Putamen (tissue), 1 donor: Measurements from ENCODE around the gene GNAS.

Experiments
- DNase-seq: peaks from one replicate; pipeline ENCODE4 v3.0.0-alpha.2; 2016; ENCODE audit warnings: low spot score

GNAS gene

DNA sequence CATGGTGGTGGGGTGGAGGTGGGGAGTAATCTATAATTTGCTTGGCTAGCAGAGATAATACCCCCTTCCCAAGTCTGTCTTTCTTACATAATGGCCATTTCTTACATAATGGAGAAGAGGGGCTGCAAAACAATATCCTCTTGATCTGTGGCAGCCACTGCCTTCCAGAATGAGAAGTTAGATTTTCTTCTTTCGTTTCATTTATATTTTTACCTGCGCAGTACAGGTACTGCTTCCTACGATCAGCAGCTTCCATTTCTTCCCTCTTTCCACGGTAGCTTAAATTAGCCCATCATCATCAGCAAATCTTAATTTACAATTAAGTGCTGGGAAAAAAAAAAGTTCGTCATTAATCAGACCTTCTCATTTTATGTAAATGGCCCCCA lies 30.2 kb downstream of the GNAS start:
- DNase-seq: no peak

- no peak for DNase-seq
These were observed 30.8 kb downstream of the GNAS start for GRCh38 chr20:58883241-58883691.

DNA sequence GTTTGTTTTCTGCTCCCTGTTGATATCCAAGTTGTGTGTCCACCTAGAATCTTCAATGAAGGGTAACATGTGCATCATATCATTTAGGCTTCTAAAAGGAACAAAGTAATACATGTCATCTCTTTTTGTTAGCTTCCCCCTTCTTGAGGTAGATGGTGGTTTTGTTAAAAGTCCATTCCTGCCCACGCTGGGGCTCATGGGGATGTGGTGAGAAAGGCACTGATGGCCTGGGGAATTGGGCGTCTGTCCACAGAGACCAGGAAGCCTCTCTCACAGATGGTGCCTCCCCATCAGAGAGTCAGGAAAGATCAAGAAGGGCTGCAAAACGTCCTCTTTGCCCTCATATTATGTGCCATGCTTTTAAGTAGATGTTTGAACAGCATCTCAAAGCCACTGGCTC lies 32.5 kb downstream of the GNAS start:
- DNase-seq: no peak

- DNase-seq: no peak
These were observed 34.0 kb downstream of the GNAS start for GRCh38 chr20:58886546-58886945.

- DNase-seq: no peak
These were observed 35.6 kb downstream of the GNAS start for GRCh38 chr20:58888103-58888502.

- DNase-seq: no peak
These were observed 36.2 kb downstream of the GNAS start for GRCh38 chr20:58888521-58889333.

DNA sequence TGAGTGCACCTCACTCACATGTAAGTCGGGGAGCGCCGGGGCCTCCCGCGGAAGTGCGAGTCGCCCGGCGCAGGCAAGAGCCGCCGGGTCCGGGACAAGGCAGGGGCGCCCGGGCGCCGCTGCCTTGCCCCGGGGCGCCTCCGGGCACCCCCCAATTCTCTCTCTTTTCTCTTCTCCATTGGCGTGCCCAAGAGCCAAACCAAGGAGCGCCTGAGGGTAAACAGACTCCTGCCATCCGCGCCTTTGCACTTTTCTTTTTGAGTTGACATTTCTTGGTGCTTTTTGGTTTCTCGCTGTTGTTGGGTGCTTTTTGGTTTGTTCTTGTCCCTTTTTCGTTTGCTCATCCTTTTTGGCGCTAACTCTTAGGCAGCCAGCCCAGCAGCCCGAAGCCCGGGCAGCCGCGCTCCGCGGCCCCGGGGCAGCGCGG lies 36.8 kb downstream of the GNAS start:
- DNase-seq: no peak

GRCh38 chr20:58889798-58890517 lies 37.4 kb downstream of the GNAS start:
- DNase-seq: no peak

GRCh38 chr20:58890518-58891085 lies 38.1 kb downstream of the GNAS start:
- DNase-seq: peak; percentile 58

DNA sequence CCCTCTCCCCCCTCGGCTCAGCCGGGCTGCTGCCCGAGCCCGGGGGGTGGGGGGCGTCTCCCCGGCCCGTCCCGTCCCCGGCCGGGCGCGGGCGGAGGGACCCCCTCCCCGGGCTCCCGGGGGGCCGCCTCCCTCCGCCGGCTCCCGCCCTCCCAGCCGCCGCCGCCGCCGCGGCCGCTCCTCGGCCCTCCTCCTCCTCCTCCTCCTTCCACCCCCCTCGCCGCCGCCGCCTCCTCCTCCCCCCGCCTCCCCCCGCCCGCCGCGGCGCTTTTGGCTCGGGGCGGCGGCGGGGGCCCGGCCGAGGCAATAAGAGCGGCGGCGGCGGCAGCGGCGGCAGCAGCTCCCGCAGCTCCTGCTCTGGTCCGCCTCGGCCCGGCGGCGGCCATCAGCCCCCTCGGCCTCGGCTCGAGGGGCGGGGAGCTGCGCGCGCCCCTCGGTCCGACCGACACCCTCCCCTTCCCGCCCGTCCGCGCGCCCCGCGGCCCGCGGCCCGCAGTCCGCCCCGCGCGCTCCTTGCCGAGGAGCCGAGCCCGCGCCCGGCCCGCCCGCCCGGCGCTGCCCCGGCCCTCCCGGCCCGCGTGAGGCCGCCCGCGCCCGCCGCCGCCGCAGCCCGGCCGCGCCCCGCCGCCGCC lies 38.7 kb downstream of the GNAS start:
- DNase-seq: peak; percentile 59

DNA sequence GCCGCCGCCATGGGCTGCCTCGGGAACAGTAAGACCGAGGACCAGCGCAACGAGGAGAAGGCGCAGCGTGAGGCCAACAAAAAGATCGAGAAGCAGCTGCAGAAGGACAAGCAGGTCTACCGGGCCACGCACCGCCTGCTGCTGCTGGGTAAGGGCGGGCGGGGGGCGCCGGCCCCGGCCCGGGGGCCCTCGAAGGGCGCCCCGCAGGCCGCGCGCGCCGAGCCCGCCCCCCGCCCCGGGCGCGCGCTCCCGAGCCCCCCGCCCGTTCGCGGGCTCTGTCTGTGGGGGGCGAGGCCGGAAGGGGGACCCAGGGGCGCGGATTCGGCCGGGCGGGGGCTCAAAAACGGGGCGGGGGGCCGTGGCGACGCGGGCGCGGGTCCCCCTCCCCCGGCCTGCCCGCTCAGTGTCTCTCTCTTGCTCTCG lies 39.2 kb downstream of the GNAS start:
- no peak for DNase-seq

DNA sequence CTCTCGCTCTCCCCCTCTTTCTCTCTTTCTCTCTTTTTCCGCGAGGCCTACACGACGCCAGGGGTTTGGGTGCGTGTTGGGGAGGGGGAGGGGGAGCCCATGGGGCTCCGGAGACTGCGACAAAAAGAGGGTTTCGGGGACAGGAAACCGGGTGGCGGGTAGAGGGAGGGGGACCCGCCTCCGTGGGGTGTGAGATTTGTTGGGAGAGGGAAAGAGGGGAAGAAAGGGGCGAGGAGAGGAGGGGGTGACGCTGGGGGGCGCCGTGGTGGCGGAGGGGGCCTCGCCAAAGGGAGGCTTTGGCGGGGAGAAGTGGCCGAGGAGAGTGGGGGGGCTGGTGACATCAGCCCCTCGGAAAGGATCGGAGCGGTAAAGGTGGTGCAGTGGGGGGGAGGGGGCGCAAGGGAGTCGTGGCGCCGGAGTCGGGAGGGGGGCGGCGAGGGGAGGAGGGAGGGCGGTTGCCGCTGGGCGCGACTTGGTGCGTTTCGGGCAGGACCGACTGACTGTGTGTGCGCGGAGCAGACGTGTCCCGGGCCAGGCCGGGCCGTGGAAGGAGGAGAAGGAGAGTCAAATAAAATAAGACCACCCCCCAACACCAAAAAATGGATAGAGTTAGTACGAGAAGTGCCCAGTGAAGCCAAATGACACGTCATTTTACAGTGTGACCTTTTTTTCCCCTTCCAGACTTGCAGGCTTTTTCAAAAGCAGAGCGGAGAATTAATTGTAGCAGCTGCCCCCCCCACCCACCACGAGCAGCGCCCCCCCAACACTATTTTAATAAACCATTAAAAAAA lies 39.8 kb downstream of the GNAS start:
- DNase-seq: no peak

- DNase-seq: no peak
These were observed 40.4 kb downstream of the GNAS start for GRCh38 chr20:58892932-58893224.

DNA sequence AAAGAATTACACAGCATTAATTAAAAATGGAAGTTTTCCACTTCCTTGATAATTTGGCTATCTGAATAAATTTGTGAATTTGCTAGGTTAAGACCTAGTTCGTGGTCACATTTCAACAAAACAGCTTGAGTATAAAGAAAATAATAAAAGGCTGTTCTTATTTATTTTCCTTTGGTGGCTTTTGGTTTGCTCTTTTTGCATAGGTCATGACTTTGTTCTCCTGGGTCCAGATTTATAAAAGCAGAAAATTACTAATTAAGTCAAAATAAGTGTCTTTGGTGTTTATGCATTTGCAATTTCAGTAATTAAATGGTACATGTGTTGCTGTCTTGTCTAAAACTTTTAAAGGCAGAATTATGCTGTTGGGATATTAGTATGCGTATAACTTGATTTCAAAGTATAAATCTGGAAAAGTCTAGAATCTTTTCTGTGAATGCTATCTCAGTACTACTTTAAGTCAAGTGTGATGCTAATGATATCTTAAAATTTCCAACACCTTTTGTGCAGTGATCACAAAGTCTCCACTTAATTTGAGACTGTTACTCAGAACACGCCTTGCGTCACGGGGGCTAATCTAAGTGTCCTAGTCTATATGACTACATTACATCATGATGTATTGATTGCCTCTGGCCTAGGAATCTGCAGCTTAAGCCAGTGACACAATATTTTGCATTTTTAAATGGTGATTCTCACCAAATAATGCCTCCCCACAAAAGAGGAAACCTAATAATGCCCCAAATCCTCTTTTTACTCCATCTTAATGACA lies 41.0 kb downstream of the GNAS start:
- DNase-seq: no peak

DNA sequence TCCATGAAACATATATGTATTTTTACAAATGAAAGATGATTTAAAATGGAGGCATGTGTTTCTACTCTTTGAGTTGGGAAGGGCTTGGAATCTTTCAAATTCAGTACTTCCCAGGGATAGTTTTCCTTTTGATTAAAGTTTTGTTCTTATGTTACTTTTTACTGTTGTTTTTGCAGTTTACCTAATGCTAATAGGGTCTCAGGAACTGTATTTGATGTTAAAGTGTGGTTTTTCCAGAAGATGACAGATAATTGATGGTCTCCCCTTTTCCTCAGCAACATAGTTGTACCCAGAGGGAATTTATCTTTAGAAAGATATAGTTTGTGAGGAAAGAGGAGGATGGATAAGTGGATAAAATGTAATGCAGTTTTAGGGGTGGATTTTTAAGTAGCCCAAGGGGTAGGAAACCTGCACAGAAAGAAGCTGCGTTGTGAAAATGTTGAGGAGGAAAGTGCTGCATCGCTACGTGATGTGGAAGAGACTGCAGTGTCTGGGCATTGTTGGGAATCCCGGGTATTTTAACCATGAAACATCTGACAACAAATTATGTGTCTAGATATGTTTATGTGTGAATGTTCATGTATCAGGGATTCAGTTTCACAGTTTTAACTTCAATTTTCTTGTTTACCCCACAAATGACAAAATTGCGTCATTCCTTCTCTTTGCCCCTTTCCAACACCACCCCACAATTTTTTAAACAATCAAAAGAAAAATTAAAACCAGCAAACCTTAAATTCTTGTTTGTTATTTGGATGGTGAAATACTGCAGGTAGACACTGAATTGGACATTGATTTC lies 42.3 kb downstream of the GNAS start:
- DNase-seq: no peak

DNA sequence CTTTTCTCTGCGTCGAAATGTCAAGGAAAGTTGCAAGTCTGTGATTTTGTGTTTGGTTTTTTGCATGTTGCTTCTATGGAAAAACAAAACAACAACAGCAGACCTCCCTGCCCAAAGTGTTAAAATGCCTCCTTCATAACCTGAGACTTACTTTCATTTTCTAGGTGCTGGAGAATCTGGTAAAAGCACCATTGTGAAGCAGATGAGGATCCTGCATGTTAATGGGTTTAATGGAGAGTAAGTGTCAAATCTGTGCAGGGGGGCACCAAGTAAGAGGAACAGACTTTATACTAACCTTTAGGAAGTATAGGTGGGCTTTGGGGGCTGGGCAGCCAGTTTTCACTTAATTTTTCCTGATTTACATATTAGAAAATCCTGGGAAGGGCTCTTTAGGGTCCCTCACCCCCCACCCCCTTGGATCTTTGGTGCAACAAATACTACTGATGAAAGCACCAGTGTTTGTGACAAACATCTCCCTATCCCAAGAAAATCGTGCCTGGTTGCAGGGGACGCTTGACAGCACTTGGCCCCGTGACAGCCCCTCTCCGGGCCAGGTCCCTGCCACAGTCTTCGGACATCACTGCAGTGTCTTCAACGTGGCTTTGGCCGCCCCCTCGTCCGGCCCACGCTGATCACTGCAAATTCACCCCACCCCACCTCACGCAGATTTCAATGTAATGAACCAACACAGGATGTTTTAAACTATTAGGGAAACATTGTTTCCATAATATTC lies 43.1 kb downstream of the GNAS start:
- no peak for DNase-seq

- no peak for DNase-seq
These were observed 44.3 kb downstream of the GNAS start for GRCh38 chr20:58896820-58897219.

DNA sequence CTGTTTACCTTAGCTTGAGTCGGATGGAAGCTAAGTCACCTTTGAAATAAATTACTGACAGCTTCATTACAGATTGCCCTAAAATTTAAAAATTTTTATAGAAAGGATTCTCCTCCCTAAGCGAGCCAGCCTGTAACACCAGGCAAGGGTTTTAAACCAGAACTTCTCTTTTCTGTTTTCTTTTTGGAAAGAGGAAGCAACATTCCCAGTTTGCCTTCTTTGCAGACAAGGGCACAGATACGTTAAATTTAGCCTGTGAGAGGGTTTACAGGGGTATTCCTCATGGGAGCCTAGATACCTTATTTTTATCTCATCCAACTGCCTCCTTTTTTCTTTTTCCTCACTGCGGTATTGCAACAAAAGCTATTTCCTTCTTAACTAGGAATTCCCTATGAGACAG lies 45.0 kb downstream of the GNAS start:
- no peak for DNase-seq

- no peak for DNase-seq
These were observed 46.3 kb downstream of the GNAS start for GRCh38 chr20:58898629-58899408.
